HG03103 (cell line): ENCODE data around the gene ALK.

ENCODE experiments used
- ATAC-seq: cut with Tn5 transposase; IDR thresholded peaks from one replicate; pipeline ENCODE4 v1.9.1; 2021; ENCODE audit warnings: low read depth; ENCODE audit not compliant: unreplicated experiment

ALK gene

DNA sequence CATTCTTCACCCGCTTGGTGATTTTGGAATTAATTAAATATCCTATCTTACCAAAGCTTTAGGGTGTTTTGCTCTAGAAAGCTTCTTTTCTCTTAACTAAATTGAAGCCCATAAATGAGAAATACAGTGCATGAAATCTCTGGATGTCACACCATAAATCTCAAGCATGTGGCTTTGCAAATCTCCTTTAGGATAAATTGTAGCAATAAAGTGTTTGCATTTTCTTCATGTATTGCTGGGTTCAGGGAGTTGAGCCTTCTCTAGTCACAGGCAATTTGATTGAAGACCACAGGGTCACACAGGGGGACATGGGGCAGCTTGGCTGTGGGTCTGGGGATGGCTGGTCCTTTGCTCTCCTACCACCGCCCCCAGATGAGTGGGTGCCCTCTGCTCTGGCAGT is 442.0 kb downstream of the ALK start:
- ATAC-seq: no peak

DNA sequence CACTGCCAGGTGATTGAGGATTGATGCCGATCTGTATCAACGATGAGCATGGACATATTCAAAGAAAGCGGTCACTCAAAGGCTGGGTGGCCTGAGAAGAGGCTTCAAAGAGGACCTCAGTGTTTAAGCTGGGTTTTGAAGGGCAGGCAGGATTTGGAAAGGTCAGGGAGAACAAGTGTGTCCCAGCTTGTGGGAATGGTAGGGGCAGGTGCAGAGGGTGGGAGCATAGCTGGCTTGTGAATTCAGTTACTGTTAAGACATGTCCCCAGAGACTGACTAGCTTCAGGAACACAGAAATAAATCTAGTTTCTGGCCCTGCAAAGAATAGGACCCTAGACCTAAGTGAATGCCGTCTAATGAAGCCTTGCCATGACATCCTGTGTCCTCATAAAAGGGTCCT is 442.7 kb downstream of the ALK start:
- no peak for ATAC-seq

DNA sequence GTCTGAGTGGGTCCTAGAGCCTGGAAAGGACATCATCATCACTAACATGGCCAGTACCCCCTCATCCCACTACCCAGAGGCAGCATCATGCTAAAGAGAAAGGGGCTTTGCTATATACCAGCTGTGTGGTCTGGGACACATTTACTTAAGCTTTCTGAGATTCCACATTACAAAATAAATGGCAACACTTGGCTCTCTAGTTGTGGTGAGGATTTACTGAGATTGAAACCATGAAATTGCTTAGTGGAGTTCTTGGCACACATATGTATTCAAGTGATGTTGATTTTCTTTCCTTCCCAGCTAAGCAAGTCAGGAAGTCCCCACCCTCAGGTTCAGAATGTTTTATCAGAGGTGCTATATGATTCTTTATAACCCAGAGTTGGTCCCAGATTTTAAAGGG is 444.2 kb downstream of the ALK start:
- ATAC-seq: no peak

GRCh38 chr2:29475499-29475898 is 445.9 kb downstream of the ALK start:
- no peak for ATAC-seq

DNA sequence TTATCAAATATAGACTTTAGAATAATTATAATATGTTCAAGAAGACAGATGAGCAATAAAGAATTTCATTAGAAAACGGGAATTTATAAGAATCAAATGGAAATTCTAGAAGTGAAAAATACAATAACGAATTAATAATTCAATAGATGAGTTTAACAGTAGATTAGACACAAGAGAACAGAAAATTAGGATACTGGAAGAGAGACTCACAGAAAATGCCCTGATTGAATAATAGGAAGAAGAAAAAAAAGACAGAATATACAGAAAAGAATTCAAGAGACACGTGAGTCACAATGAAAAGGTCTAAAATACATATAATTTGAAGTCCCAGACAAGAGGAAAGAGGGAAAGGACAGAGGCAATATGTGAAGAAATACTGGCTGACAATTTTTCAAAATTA is 451.4 kb downstream of the ALK start:
- ATAC-seq: no peak

DNA sequence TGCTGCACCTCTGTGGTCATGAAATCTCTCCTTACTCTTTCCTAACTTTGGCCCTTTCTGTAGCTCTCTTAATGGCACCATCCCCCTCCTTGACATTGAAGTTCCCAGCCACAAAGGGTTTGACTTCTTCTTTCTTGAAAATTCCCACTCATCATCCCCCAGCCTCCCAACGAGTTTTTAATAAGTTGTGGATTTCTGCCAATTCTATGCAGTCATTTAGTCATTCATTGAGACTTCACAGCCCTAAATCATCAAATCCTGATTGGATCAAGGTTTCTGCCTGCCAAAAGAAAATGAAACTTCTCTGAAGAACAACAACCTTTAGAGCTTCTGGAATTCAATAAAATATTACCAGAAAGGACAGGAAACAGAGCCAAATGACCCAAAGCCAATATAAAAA is 451.9 kb downstream of the ALK start:
- no peak for ATAC-seq

DNA sequence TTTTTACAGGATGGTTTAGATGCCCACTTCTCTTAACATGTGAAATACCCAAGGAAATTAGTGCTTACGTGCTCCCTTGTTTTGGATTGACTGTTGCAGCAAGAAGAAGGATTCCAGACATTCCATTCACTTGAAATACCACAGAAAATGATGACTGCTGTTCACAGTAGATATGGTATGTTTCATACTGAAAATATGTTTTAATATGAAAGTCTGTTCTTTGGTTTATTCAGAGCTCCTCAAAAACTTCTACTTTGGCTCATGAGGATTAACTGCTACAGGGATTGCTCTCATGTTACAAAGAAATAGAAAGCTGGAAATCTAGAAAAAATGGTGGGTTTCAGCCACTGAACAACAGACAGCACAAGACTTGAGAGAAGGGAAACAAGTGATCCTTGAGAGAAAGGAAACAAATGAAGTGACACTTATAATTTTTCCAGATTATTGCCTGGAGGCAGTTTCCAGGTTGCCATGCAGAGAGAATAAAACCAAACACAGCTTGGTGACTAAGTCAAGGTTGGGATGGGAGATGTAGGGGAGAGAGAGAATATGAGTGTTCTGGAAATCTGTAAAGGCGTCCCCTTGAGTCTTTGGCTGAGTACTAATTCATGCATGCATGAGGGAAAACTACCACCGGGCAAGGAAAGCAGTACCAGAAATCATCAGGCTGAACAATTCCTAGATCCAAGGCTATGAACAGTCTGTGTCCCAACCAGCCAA is 458.0 kb downstream of the ALK start:
- no peak for ATAC-seq

- ATAC-seq: no peak
Observed at GRCh38 chr2:29462293-29462692, 459.1 kb downstream of the ALK start.

DNA sequence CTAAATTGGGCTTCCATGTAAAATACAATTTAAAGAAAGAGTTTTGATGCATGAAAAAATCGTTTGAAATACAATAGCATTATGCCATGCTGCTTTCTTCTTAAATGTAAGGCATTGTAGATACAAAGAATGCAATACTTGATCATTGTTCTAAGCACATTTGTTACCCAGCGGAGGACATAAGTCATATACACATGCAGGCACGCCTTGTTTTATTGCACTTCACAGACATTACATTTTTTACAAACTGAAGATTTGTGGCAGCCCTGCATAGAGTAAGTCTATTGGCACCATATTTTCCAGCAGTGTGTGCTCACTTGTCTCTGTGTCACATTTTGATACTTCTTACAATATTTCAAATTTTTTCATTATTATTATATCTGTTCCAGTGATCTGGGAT is 461.2 kb downstream of the ALK start:
- no peak for ATAC-seq

GRCh38 chr2:29459445-29460179 is 461.8 kb downstream of the ALK start:
- ATAC-seq: no peak

GRCh38 chr2:29456429-29456828 is 465.0 kb downstream of the ALK start:
- ATAC-seq: no peak

DNA sequence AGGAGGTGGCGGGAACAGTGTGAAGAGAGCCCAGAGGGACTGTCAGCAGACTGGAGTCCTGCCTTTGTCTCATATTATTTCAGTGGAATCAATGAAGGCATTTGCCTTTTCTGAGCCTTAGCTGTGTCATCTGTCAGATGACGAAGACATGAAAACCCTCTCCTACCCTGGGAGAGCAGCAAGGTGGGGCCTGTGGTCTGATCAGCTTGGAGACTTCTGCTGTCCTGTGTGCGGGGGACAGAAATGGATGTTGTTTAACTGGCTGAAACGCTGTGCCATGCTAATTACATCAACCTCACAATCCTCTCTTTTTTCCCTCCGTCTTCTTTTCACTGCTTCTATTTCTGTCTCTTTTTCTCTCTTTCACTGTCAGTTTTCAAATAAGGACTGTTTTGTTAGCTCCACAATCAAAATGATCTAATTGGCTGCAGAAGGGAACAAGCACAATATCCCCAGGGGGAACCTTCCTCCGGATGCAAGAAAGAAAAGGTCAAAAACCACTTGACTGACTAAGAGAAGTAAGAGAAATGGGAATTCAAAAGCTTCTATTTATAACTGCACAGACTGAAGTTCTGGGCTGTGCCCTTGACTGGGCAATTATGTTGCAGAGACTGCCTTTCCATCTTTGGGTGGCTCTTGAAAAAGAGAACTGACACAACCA is 466.1 kb downstream of the ALK start:
- no peak for ATAC-seq

DNA sequence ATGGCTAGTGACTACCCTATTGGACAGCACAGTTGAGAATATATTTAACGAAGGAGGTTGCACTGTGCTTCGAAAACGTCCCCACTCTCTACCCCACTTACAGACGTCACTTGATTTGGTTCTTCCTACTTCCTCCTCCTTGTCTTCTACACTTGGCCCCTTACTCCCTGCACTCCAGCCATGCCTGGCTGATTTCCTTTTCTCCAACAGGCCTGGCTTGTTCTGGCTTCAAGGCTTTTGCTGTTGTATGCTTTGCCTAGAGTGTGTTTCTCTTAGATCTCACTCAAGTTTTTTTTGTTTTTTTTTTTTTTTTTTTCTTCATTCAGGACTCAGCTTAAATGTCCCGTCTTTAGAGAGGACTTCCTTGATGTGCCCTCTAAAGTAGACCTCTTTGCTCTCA is 469.4 kb downstream of the ALK start:
- no peak for ATAC-seq

- ATAC-seq: no peak
Observed at GRCh38 chr2:29450596-29451222, 470.7 kb downstream of the ALK start.

DNA sequence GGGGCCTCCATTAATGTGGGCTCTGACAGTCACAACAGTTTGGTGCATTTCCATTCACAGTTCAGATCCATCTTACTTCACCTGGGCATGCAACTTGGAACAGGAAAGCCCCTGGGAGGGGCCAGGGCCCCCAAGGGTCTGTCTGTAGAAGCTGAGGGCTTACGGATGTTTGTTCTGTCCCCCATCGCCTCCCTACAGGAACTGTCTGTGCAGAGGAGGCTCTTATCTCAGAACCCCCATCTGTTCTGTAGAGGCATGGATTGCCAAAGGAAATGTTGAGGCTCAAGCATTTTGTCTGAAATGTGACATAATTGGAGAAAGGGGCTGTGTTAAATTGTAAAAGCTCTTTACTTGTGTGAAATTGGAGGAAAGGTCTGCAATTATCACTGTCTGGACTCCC is 471.9 kb downstream of the ALK start:
- no peak for ATAC-seq

- no peak for ATAC-seq
Observed at GRCh38 chr2:29448096-29448688, 473.2 kb downstream of the ALK start.

GRCh38 chr2:29447513-29447912 is 473.9 kb downstream of the ALK start:
- no peak for ATAC-seq

- no peak for ATAC-seq
Observed at GRCh38 chr2:29446847-29447246, 474.5 kb downstream of the ALK start.

- ATAC-seq: no peak
Observed at GRCh38 chr2:29444150-29444549, 477.2 kb downstream of the ALK start.

DNA sequence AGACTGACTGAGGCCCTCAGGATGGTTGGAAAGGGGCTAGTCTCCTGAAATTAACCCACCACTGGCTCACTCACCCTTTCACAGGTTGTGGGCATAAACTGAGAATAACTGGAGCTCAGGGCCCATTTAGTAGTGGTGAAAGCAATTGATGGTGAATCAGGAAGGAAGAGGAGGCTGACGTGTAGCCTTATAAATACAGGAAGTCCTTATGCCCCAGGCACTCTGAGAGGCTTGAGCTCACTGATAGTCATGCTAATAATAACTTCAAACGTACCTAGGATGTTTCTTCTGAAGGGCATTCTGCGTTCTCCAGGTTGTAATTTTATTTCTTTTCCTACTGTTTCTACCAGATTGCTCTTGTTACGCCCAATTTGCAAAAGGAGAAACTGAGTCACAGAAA is 477.8 kb downstream of the ALK start:
- no peak for ATAC-seq

DNA sequence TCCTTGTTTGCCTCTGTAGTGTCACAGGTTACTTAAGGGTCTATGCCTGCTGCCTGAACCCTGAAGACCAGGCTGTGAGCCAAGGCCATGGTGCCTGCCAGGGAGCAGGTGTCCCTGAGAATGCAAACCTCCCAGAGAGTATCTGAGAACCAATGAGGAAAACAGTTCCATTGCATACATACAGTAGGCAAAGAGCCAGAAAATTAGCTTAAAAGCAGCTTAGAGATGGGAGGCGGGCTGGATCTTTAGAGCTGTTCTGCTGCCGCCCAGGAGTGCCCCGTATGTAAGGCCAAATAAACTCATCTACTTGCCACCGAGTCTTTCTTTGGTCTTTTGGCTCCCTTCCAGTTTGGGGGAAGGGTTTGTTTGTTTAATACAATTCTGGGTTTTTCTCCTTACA is 478.2 kb downstream of the ALK start:
- ATAC-seq: no peak
